ENCODE data around the gene INO80E.
"Not testable (repeated sequence)": the region's sequence is repeated elsewhere in the genome, so short reads cannot be mapped to it uniquely, and the experiment has no call there.

Gene INO80E

DNA sequence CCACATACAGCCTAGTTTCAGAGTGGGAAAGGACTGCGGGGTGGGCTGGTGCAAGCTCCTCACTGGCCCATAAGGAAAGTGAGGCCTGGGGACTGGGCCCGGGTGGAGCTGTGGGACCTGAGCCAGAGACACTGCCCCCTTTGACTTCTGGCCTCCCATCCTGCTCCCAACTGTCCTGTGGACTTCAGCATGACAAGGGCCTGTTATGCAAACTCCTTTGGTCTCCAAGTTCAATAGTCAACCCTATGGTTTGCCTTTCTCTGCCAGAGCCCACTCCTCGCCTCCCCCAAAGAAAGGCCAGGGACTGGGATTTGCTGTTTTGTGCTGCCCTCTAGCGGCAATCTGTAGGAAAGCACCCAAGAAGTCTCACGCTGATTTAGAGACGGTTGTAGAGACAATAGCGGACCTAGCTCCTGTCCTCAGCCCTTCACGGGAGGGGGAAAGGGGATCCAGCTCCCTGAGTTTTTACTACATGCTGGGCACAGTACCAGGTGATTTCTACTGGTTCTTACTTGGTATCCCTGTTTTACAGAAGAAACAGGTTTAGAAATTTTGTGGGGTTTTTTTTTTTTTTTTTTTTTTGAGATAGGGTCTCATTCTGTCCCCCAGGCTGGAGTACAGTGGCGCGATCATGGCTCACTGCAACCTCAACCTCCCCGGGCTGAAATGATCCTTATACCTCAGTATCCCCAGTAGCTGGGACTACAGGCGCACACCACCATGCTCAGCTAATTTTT, 36.2 kb downstream of the INO80E start:
- peak; percentile 85 for DNase-seq

DNA sequence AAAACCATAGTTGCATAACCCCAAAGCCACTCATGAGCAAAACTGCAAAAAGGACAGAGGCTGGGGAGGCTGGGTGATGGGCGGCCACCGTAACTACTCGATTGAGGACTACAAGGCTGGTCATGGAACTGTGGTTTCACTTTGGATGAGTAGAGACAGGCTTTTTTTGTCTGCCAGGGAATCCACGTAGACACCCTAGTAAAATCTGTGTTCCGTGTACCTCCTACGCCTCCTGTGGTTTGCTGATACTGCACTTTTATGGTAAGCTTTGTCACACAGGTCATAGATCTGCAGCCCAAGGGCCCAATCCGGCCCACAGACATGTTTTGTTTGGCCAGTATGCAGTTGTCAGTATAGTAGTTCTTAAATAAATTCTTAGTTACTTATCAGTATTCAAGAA, 37.2 kb downstream of the INO80E start:
- DNase-seq: no peak

DNA sequence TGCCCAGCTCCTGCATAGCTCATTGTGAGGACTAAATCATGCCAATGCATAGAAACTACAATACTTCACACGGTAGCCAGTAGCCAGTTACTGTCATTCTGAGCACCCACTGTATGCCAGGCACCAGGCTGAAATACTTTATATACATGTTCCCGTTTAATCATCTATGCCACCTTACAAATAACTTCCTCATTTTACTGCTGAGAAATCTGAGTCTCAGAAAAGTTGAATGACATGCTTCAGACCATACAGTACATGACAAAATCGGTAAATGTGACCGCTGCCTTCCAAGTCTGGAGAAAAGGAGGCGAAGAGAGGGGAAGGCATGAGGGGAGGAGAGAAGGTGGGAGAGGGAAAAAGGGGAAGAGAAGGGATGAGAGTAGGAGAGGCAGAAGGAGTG, 44.2 kb downstream of the INO80E start:
- DNase-seq: no peak

DNA sequence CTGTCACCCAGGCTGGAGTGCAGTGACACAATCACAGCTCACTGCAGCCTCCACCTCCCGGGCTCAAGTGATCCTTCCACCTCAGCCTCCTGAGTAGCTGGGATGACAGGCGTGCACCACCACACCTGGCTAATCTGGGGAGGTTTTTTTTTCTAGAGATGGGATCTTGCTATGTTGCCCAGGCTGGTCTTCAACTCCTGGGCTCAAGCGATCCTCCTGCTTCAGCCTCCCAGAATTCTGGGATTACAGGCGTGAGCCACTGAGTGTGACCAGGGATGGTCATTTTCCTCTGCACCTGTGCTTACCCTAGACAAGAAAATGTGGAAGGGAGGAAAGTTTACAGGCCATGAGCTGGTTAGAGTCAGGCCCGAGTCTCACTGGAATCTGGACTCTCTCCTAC, 44.6 kb downstream of the INO80E start:
- not testable (repeated sequence) for DNase-seq

DNA sequence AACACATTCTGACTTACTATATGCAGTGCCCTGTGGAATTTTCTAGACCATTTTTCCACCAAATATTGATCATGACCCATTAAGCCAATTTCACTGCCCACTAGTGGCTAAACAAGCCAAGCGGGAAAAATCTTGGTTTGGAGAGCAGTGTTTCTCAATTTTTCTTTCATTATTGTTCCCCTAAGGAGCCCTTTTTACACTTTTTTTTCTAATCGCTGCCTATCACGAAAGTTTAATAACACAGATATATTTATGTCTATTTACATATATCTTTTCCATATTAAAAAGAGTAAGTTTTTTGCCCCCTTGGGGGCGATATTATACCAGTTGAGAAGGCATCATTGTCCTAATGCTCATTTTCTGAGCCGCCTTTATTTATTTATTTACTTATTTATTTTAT, 45.8 kb downstream of the INO80E start:
- no peak for DNase-seq

DNA sequence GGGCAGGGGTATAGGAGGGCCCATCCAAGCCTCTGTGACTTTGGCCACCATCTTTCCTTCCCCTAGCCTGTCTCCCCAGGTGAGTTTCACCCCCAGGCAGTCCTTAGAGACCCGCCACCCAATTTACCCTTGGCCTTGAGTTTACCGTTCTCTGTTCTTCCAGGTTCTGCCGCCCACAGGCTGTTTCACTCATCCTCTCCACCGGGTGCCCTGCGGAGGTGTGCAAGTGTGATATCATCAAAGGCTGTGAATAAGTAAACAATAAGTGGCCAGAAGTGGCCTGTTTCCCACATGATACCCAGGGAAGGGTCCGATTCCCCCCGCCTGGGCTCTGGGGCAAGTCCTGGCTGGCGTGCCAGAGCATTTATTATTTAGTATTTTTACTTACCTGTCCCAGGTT, 50.1 kb downstream of the INO80E start:
- no peak for DNase-seq

DNA sequence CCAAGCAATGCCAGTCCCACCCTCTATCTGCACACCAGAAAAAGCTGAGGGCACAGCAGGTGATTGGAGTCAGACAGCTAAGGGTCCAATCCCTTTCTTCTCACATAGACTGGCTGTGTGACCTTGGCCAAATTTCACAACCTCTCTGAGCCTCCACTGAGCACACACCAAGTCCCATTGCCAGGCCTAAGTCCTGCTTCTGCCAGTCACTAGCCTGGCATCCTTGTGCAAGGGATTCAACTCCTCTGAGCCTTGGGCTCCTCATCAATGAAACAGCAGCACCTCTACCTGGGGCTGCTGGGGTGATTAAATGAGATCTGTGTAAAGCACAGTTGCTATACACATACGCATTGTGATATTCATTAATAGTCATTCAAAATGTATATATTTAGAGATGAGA, 50.5 kb downstream of the INO80E start:
- no peak for DNase-seq

DNA sequence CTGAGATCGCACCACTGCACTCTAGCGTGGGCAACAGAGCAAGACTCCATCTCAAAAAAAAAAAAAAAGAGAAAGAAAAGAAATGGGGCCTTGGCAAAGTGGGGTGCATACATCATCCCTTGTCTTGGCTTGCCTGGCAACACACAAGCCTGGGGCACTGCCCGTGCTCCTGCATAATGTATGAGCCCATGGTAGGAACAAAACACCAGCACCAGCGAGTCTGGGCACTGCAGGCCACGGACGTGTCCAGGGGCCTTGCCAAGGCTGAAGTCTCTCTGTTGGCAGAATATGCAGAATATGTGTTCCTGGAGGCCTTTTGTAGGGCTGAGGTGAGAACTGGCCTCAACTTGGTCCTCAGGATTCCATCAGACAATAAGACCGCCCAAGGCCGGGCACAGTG, 53.8 kb downstream of the INO80E start:
- no peak for DNase-seq

DNA sequence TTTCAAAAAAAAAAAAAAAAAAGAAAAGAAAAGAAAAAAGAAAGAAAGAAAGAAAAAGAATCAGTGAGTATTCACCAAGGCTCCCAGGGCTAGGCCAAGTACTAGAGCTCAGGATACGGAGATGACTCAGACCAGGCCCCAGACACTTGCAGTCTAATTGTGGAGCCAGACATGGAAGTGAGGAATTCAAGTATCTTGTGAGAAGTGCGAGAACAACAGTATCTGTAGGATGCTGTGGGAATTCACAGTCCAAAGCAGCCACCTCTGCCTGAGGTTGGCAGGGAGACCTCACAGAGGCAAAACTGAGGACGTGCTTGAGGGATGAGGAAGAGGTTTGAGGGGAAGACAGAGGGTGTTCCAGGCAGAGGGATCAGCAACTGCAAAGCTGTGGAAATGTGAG, 55.5 kb downstream of the INO80E start:
- no peak for DNase-seq

DNA sequence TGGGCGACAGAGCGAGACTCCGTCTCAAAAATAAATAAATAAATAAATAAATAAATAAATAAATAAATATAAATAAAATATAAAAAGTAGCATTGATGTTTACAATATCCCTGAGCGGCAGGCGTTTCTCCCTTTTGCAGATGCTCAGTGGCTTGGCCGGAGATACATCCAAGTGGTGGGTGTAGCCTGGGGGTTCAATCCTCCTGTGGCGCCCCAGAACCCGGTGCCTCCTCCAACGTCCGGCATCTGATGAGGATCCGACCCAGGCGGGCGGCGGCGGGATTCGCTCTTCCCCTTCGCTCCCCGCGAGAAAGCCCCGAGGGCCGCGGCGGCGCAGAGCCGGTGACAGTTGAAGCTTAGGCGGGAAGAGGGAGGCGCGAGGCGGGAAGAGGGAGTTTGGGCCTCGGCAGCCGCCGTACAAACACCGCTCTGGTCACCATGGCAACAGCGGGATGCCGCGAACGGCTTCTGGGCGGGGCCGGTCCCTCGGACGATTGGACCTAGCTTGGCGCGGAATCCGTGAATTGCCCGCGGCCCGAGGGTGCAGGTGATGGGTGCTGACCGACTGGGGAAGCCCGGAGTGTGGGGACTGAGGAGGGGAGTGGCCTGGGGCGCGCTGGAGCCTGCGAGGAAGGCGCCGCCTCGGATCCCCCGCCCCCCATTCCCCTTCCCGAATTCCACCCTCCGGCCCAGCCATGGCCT, 56.8 kb downstream of the INO80E start:
- peak; percentile 98 for DNase-seq

DNA sequence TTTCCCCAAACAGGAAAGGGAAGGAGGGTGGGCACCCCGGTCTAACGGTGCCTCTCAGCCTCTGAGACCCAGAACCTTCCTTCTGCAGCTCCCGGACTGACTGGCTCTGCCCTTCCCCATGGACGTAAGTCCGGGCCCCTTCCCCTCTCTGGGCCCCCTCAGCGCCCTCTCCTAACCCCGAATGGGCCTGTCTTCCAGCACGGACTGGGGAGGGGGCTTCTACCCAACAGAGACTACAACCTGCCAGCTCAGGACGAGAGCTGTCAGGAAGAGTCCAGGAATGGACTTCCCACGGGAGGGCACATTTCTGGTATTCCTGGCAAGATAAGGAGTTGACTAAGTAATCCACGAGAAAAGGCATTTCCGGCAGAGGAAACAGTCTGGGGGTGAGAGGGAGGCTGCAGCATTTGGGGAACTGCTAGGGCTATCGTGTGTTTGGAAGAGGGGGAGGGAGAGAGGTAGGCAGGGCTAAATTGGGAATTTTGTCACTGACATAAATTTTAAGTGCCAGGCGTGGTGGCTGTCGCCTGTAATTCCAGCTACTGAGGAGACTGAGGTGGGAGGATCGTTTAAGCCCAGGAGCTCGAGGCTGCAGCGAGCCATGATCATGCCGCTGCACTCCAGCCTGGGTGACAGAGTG, 57.5 kb downstream of the INO80E start:
- peak; percentile 61 for DNase-seq

DNA sequence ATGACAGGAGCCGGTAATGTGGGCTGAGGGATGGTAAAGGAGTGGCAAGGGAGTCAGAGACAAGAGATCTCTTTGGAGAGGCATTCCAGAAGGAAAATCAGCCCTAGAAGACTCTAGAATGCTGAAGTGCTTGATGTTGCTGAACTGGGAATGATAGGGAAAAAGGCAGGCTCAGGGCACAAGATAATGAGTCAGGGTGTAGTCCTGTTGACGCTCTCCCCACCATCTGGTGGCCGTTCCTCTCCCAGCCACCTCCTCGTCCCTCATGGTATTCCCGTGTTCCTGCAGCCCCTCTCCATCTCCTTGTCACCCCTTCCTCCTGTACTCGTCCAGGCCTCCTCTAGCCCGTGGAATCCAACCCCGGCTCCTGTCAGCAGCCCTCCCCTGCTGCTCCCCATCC, 58.4 kb downstream of the INO80E start:
- DNase-seq: no peak

DNA sequence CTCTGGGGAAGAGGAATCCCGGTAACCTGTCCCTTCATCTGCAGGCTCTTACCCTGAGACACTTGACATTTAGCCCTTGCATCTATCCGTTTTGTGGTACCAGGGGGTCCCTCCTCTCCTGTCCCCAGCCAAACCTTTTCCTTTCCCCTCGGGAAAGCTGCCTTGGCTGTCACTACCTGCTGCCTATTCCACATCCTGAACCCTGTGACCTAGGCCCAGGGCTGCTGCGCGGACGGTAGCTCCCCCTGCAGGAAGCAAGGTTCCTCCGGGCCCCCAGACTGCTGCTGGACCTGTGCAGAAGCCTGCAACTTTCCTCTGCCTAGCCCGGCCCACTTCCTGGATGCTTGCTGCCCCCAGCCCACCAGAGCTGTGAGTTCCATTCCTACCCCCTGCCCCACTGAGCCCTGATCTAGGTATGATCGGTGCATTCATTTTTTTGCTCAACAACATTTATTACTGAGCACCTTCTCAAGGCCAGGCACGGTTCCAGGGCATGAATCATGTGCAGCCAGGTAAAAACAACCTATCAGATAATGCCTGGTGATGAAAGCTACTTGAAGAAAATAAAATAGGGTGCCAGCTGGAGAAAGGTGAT, 59.0 kb downstream of the INO80E start:
- DNase-seq: no peak
